Measurements from ENCODE around the gene DYSF.

- no peak for TF ChIP-seq CTCF (IDR thresholded peaks at IDR 0.05)
- no peak for TF ChIP-seq POLR2AphosphoS5 (IDR thresholded peaks at IDR 0.05)
- no peak for TF ChIP-seq POLR2A (IDR thresholded peaks at IDR 0.05)
- TF ChIP-seq EP300 (IDR thresholded peaks at IDR 0.05) = no peak
These were observed 93.5 kb downstream of the DYSF start for GRCh38 chr2:71546777-71547281.
